ENCODE data around the gene DDOST.

DDOST gene

GRCh38 chr1:20658166-20658915, 2.8 kb downstream of the DDOST start:
- TF ChIP-seq GATA2 (IDR thresholded peaks at IDR 0.05; ENCODE audit: low read depth, low read length) (no peak), GATA3 (IDR thresholded peaks at IDR 0.05; ENCODE audit: low read depth, low read length) (no peak)

- TF ChIP-seq GATA2 (IDR thresholded peaks at IDR 0.05; ENCODE audit: low read depth, low read length): no peak
- no peak for TF ChIP-seq GATA3 (IDR thresholded peaks at IDR 0.05; ENCODE audit: low read depth, low read length)
Observed at GRCh38 chr1:20657024-20657423, 4.1 kb downstream of the DDOST start.

GRCh38 chr1:20654104-20654690, 7.0 kb downstream of the DDOST start:
- TF ChIP-seq GATA2 (IDR thresholded peaks at IDR 0.05; ENCODE audit: low read depth, low read length): no peak
- no peak for TF ChIP-seq GATA3 (IDR thresholded peaks at IDR 0.05; ENCODE audit: low read depth, low read length)

- TF ChIP-seq GATA2 (IDR thresholded peaks at IDR 0.05; ENCODE audit: low read depth, low read length): no peak
- TF ChIP-seq GATA3 (IDR thresholded peaks at IDR 0.05; ENCODE audit: low read depth, low read length): no peak
Observed at GRCh38 chr1:20652300-20652699, 8.9 kb downstream of the DDOST start.

GRCh38 chr1:20648946-20649345, 12.2 kb downstream of the DDOST start:
- TF ChIP-seq GATA2 (IDR thresholded peaks at IDR 0.05; ENCODE audit: low read depth, low read length) (no peak), GATA3 (IDR thresholded peaks at IDR 0.05; ENCODE audit: low read depth, low read length) (no peak)

GRCh38 chr1:20648438-20648837, 12.7 kb downstream of the DDOST start:
- TF ChIP-seq GATA2 (IDR thresholded peaks at IDR 0.05; ENCODE audit: low read depth, low read length): no peak
- no peak for TF ChIP-seq GATA3 (IDR thresholded peaks at IDR 0.05; ENCODE audit: low read depth, low read length)

- TF ChIP-seq GATA3 (IDR thresholded peaks at IDR 0.05; ENCODE audit: low read depth, low read length) (no peak), GATA2 (IDR thresholded peaks at IDR 0.05; ENCODE audit: low read depth, low read length) (no peak)
Observed at GRCh38 chr1:20645414-20645813, 15.8 kb downstream of the DDOST start.

GRCh38 chr1:20644416-20644815, 16.8 kb downstream of the DDOST start:
- no peak for TF ChIP-seq GATA2 (IDR thresholded peaks at IDR 0.05; ENCODE audit: low read depth, low read length)
- no peak for TF ChIP-seq GATA3 (IDR thresholded peaks at IDR 0.05; ENCODE audit: low read depth, low read length)

GRCh38 chr1:20643080-20643479, 18.1 kb downstream of the DDOST start:
- TF ChIP-seq GATA2 (IDR thresholded peaks at IDR 0.05; ENCODE audit: low read depth, low read length) (no peak), GATA3 (IDR thresholded peaks at IDR 0.05; ENCODE audit: low read depth, low read length) (no peak)

- no peak for TF ChIP-seq GATA3 (IDR thresholded peaks at IDR 0.05; ENCODE audit: low read depth, low read length)
- no peak for TF ChIP-seq GATA2 (IDR thresholded peaks at IDR 0.05; ENCODE audit: low read depth, low read length)
Observed at GRCh38 chr1:20641975-20642374, 19.2 kb downstream of the DDOST start.

GRCh38 chr1:20640183-20640597, 21.0 kb downstream of the DDOST start:
- TF ChIP-seq GATA3 (IDR thresholded peaks at IDR 0.05; ENCODE audit: low read depth, low read length): no peak
- TF ChIP-seq GATA2 (IDR thresholded peaks at IDR 0.05; ENCODE audit: low read depth, low read length): no peak

- TF ChIP-seq GATA3 (IDR thresholded peaks at IDR 0.05; ENCODE audit: low read depth, low read length): no peak
- TF ChIP-seq GATA2 (IDR thresholded peaks at IDR 0.05; ENCODE audit: low read depth, low read length): no peak
Observed at GRCh38 chr1:20636785-20637347, 24.3 kb downstream of the DDOST start.

GRCh38 chr1:20634594-20635084, 26.5 kb downstream of the DDOST start:
- no peak for TF ChIP-seq GATA3 (IDR thresholded peaks at IDR 0.05; ENCODE audit: low read depth, low read length)
- TF ChIP-seq GATA2 (IDR thresholded peaks at IDR 0.05; ENCODE audit: low read depth, low read length): no peak

GRCh38 chr1:20634065-20634593, 27.0 kb downstream of the DDOST start:
- TF ChIP-seq GATA2 (IDR thresholded peaks at IDR 0.05; ENCODE audit: low read depth, low read length) (no peak), GATA3 (IDR thresholded peaks at IDR 0.05; ENCODE audit: low read depth, low read length) (no peak)

All from SH-SY5Y (cell line).